HepG2 (cell line): ENCODE data around the gene CBX5. TPM values are rescaled to one million over a fixed set of nuclear protein-coding genes. Genes with fewer than 3 reads are reported as not detected.

Source experiments
- AGO1 ChIP-seq: fragments of 200-400 bp; formaldehyde crosslinking; IDR thresholded peaks from 2 replicates; pipeline ENCODE4 v1.6.1; 2017; ENCODE audit warnings: mild to moderate bottlenecking, low read depth, low read length, moderate library complexity; ENCODE audit not compliant: poor library complexity, severe bottlenecking
- ARNT ChIP-seq: fragments of 450-650 bp; IDR thresholded peaks from 2 replicates; pipeline ENCODE4 v1.6.1; 2017
- ETV5 ChIP-seq: IDR thresholded peaks from 2 replicates; pipeline ENCODE4 v1.6.1; 2018; ENCODE audit warnings: missing biosample characterization, missing genetic modification reagents, inconsistent platforms, borderline replicate concordance
- KDM2A ChIP-seq: sonication (generic); formaldehyde crosslinking; IDR thresholded peaks from 2 replicates; pipeline ENCODE4 v1.4.0; 2020; ENCODE audit warnings: low read depth, missing genetic modification reagents, borderline replicate concordance
- MIER2 ChIP-seq: IDR thresholded peaks from 2 replicates; pipeline ENCODE4 v1.6.1; 2016; ENCODE audit warnings: missing biosample characterization, missing genetic modification reagents
- MXD4 ChIP-seq: IDR thresholded peaks from 2 replicates; pipeline ENCODE4 v1.6.1; 2016; ENCODE audit warnings: mild to moderate bottlenecking, missing biosample characterization, missing genetic modification reagents
- RFXAP ChIP-seq: sonication (generic); formaldehyde crosslinking; IDR thresholded peaks from 2 replicates; pipeline ENCODE4 v1.4.0; 2020; ENCODE audit warnings: missing genetic modification reagents, borderline replicate concordance
- ZFP90 ChIP-seq: sonication (generic); formaldehyde crosslinking; IDR thresholded peaks from 2 replicates; pipeline ENCODE4 v1.8.0; 2022; ENCODE audit warnings: missing genetic modification reagents, mild to moderate bottlenecking, inconsistent platforms, borderline replicate concordance
- ZNF264 ChIP-seq: sonication (generic); formaldehyde crosslinking; IDR thresholded peaks from 2 replicates; pipeline ENCODE4 v1.4.0; 2020; ENCODE audit warnings: missing genetic modification reagents
- ZNF34 ChIP-seq: sonication (generic); formaldehyde crosslinking; IDR thresholded peaks from 2 replicates; pipeline ENCODE4 v1.4.0; 2020; ENCODE audit warnings: mild to moderate bottlenecking, missing genetic modification reagents, borderline replicate concordance
- ZNF44 ChIP-seq: sonication (generic); formaldehyde crosslinking; IDR thresholded peaks from 2 replicates; pipeline ENCODE4 v1.5.1; 2020; ENCODE audit warnings: mild to moderate bottlenecking, missing genetic modification reagents
- ZNF816 ChIP-seq: sonication (generic); formaldehyde crosslinking; IDR thresholded peaks from 2 replicates; pipeline ENCODE4 v1.8.0; 2022; ENCODE audit warnings: missing genetic modification reagents, mild to moderate bottlenecking, borderline replicate concordance
- polyA plus RNA-seq, 8 experiments: library from polyadenylated mRNA; depleted of rRNA in 3 of 8; stranded (reverse) in 7 of 8; unstranded in 1 of 8; fragments of >200 nt; fragmentation: Illumina TruSeq in 4 of 8; extraction: Trizol in 4 of 8; gene quantifications; 2 replicates each; pipeline versions ENCODE4 v1.2.1 to v1.2.3, GENCODE V29; 2011 to 2016; ENCODE audit warnings: low read depth in 4 of 8, missing spikeins in 1 of 8, mixed read lengths in 1 of 8; ENCODE audit not compliant: insufficient read depth in 1 of 8
- total RNA-seq, 5 experiments: library from RNA; depleted of rRNA; stranded (reverse); fragments of >200 nt; fragmentation: Illumina TruSeq; extraction: Trizol; gene quantifications; 2 replicates each; pipeline ENCODE4 v1.2.3, GENCODE V29; 2016; ENCODE audit warnings: low read depth in 1 of 5
- TF ChIP-seq, protein P1 (sequence below): sonication (generic); formaldehyde crosslinking; IDR thresholded peaks from 2 replicates; pipeline ENCODE4 v1.4.0; 2020; ENCODE audit warnings: missing genetic modification reagents
- TF ChIP-seq, protein P2 (sequence below): sonication (generic); formaldehyde crosslinking; IDR thresholded peaks from 2 replicates; pipeline ENCODE4 v1.4.0; 2020; ENCODE audit warnings: missing genetic modification reagents
- TF ChIP-seq, protein P3 (sequence below): fragments of 450-650 bp; IDR thresholded peaks from 2 replicates; pipeline ENCODE4 v1.6.1; 2016
- TF ChIP-seq, protein P4 (sequence below): sonication (generic); formaldehyde crosslinking; IDR thresholded peaks from 2 replicates; pipeline ENCODE4 v1.4.0; 2020; ENCODE audit warnings: missing genetic modification reagents; ENCODE audit errors: not compliant biosample characterization
- TF ChIP-seq, protein P5 (sequence below): sonication (generic); formaldehyde crosslinking; IDR thresholded peaks from 2 replicates; pipeline ENCODE4 v1.4.0; 2020; ENCODE audit warnings: missing genetic modification reagents, mild to moderate bottlenecking, borderline replicate concordance
- TF ChIP-seq, protein P6 (sequence below): sonication (generic); formaldehyde crosslinking; conservative IDR thresholded peaks from 2 replicates; pipeline ENCODE4 v1.4.0; 2020; ENCODE audit warnings: missing genetic modification reagents

CBX5 gene
- total and polyA plus RNA-seq, 2 of the 13 experiments (the other 11 are each of a cell fraction or from before 2014, with no cell fraction given) = 16.0 to 22.2 TPM

DNA sequence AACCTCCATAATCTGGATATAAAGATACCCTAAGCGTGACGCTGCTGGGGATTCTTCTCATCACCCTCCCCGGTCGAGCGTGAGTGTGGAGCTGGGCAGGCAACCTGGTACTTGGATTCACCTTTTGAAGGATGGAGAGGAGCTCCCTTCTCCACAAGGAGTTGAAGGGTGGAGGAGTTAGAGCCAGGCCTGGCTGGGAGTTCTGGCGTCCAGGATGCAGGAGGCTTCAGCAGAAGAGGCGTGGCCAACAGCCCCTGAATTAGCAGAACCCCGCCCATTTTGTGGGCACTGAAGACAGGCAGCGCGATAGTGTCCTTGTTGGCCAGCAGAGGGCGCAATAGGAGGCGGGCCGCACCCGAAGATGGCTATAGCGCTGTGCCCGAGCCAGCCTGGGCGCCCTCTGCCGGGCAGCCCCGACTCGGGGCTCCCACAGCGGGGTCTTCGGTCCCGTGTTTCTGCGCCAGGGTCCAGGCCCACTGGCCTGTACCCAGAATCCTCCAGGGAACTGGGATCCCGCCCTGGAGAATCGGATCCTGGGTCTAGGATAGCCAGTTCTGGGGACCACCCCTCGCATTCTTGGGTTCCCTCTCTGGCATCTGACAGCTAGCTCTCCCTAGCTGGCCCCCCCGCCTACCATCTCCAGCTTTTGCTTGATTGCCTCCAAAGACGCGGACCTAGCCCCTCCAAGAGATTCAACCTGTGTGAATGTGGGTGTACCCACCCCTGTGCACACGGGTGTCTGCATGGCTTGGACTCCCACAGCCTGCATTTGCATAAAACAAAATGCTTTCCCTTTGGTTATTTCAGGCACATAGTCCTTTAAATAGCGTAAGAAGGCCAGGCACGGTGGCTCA is 65.1 kb downstream of the CBX5 start (continued):
- TF ChIP-seq, protein P1, sequence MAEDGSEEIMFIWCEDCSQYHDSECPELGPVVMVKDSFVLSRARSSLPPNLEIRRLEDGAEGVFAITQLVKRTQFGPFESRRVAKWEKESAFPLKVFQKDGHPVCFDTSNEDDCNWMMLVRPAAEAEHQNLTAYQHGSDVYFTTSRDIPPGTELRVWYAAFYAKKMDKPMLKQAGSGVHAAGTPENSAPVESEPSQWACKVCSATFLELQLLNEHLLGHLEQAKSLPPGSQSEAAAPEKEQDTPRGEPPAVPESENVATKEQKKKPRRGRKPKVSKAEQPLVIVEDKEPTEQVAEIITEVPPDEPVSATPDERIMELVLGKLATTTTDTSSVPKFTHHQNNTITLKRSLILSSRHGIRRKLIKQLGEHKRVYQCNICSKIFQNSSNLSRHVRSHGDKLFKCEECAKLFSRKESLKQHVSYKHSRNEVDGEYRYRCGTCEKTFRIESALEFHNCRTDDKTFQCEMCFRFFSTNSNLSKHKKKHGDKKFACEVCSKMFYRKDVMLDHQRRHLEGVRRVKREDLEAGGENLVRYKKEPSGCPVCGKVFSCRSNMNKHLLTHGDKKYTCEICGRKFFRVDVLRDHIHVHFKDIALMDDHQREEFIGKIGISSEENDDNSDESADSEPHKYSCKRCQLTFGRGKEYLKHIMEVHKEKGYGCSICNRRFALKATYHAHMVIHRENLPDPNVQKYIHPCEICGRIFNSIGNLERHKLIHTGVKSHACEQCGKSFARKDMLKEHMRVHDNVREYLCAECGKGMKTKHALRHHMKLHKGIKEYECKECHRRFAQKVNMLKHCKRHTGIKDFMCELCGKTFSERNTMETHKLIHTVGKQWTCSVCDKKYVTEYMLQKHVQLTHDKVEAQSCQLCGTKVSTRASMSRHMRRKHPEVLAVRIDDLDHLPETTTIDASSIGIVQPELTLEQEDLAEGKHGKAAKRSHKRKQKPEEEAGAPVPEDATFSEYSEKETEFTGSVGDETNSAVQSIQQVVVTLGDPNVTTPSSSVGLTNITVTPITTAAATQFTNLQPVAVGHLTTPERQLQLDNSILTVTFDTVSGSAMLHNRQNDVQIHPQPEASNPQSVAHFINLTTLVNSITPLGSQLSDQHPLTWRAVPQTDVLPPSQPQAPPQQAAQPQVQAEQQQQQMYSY (CRISPR knock-in tag) = no peak
- TF ChIP-seq, protein P2, sequence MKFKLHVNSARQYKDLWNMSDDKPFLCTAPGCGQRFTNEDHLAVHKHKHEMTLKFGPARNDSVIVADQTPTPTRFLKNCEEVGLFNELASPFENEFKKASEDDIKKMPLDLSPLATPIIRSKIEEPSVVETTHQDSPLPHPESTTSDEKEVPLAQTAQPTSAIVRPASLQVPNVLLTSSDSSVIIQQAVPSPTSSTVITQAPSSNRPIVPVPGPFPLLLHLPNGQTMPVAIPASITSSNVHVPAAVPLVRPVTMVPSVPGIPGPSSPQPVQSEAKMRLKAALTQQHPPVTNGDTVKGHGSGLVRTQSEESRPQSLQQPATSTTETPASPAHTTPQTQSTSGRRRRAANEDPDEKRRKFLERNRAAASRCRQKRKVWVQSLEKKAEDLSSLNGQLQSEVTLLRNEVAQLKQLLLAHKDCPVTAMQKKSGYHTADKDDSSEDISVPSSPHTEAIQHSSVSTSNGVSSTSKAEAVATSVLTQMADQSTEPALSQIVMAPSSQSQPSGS (CRISPR knock-in tag) = peak; percentile 45; the same call in 1 of the 2 replicates
- TF ChIP-seq, protein P3, sequence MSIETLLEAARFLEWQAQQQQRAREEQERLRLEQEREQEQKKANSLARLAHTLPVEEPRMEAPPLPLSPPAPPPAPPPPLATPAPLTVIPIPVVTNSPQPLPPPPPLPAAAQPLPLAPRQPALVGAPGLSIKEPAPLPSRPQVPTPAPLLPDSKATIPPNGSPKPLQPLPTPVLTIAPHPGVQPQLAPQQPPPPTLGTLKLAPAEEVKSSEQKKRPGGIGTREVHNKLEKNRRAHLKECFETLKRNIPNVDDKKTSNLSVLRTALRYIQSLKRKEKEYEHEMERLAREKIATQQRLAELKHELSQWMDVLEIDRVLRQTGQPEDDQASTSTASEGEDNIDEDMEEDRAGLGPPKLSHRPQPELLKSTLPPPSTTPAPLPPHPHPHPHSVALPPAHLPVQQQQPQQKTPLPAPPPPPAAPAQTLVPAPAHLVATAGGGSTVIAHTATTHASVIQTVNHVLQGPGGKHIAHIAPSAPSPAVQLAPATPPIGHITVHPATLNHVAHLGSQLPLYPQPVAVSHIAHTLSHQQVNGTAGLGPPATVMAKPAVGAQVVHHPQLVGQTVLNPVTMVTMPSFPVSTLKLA = no peak
- TF ChIP-seq, protein P4, sequence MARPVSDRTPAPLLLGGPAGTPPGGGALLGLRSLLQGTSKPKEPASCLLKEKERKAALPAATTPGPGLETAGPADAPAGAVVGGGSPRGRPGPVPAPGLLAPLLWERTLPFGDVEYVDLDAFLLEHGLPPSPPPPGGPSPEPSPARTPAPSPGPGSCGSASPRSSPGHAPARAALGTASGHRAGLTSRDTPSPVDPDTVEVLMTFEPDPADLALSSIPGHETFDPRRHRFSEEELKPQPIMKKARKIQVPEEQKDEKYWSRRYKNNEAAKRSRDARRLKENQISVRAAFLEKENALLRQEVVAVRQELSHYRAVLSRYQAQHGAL (CRISPR knock-in tag) = no peak
- TF ChIP-seq ZNF34 (CRISPR knock-in tag) (no peak), ETV5 (CRISPR knock-in tag) (no peak), MIER2 (CRISPR knock-in tag) (0 out of 2 replicates have a peak, but pooled peaks have one; percentile 26), ZNF44 (CRISPR knock-in tag) (no peak), ZNF816 (CRISPR knock-in tag) (no peak), ZFP90 (no peak), AGO1 (no peak), KDM2A (peak; percentile 93), MXD4 (CRISPR knock-in tag) (0 out of 2 replicates have a peak, but pooled peaks have one; percentile 29), ZNF264 (no peak), ARNT (no peak), RFXAP (CRISPR knock-in tag) (peak; percentile 58; the same call in 1 of the 2 replicates)
- TF ChIP-seq, protein P5, sequence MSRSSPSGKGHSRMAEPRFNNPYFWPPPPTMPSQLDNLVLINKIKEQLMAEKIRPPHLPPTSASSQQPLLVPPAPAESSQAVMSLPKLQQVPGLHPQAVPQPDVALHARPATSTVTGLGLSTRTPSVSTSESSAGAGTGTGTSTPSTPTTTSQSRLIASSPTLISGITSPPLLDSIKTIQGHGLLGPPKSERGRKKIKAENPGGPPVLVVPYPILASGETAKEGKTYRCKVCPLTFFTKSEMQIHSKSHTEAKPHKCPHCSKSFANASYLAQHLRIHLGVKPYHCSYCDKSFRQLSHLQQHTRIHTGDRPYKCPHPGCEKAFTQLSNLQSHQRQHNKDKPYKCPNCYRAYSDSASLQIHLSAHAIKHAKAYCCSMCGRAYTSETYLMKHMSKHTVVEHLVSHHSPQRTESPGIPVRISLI (CRISPR knock-in tag) = no peak; the same call in 1 of the 2 replicates
- TF ChIP-seq, protein P6, sequence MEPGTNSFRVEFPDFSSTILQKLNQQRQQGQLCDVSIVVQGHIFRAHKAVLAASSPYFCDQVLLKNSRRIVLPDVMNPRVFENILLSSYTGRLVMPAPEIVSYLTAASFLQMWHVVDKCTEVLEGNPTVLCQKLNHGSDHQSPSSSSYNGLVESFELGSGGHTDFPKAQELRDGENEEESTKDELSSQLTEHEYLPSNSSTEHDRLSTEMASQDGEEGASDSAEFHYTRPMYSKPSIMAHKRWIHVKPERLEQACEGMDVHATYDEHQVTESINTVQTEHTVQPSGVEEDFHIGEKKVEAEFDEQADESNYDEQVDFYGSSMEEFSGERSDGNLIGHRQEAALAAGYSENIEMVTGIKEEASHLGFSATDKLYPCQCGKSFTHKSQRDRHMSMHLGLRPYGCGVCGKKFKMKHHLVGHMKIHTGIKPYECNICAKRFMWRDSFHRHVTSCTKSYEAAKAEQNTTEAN = no peak
